Renal cortex interstitium (tissue), 11 donors: ENCODE results near the gene ZNF200. TPM values are rescaled to one million over a fixed set of nuclear protein-coding genes. Genes with fewer than 3 reads are reported as not detected.
"Not testable (repeated sequence)": the region's sequence is repeated elsewhere in the genome, so short reads cannot be mapped to it uniquely, and the experiment has no call there.

ENCODE experiments used
- DNase-seq, 11 donors: peaks; one replicate each; pipeline ENCODE4 v3.0.0-alpha.2; 2013; ENCODE audit warnings: low read depth in 9 of 11, low spot score in 4 of 11; ENCODE audit errors: extremely low read depth in 1 of 11
- polyA plus RNA-seq, 3 donors: library from polyadenylated mRNA; unstranded; fragments of 120-200 nt; gene quantifications; one replicate each; pipeline ENCODE4 v1.2.1, GENCODE V29; 2013; ENCODE audit not compliant: insufficient read length in 3 of 3

ZNF200 gene
- polyA plus RNA-seq, 3 donors = 12.4 to 15.7 (median 14.9) TPM

DNA sequence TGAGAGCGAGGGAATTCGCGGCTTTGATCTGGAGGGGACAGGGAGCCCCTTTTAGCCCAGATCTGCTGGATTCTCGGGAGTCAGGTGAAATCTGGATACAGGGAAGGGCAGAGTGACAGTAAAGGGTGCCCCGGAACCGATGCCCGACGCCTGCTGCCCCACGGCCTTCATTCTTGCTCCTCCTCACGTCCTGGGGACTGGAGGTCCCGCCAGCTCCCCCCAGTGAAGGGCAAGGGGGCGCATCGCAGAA lies 46.4 kb downstream of the ZNF200 start:
- DNase-seq = no peak

DNA sequence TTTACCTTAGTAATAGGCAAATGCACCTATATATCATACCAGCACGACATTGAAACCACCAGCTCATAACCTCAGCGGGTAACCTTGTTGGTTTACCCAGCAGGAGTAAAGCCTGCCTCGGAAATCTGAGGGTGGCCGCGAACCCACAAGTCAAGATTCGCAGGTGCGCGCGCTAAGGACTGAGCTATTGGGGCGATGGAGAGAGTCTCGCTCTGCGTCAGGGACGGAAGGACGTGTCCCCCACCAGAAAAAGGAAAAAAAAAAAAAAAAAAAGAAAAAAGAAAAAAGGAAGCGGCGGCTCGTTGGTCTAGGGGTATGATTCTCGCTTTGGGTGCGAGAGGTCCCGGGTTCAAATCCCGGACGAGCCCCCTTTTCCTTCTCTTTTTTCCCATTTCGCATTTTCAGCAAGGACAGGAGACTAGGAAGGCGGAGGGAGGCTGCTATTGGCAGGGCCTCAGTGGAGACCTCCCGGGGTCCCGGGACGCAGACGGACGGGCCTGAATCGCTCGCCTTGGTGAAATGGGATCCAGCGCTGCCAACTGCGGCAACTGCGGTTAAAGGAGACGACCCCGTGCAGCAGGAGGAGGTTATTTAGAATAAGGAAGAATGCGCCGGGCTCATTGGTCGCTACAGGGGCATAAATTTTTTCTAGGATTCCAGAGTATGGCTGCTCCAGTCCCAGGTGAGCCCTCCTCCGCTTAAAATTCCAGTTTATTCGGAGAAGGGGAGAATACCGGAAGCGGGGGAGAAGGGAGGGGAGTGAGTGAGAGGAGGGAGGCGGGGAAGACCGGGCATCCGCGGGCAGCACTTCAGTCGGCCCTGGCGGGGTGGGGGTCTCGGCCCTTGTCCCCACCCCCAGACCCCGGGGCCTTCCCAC lies 46.9 kb downstream of the ZNF200 start, which contains the start of gene OR1F1:
OR1F1 (plus strand) TSS at position 407 of the 877 bp plus-strand sequence.
- no peak for DNase-seq

DNA sequence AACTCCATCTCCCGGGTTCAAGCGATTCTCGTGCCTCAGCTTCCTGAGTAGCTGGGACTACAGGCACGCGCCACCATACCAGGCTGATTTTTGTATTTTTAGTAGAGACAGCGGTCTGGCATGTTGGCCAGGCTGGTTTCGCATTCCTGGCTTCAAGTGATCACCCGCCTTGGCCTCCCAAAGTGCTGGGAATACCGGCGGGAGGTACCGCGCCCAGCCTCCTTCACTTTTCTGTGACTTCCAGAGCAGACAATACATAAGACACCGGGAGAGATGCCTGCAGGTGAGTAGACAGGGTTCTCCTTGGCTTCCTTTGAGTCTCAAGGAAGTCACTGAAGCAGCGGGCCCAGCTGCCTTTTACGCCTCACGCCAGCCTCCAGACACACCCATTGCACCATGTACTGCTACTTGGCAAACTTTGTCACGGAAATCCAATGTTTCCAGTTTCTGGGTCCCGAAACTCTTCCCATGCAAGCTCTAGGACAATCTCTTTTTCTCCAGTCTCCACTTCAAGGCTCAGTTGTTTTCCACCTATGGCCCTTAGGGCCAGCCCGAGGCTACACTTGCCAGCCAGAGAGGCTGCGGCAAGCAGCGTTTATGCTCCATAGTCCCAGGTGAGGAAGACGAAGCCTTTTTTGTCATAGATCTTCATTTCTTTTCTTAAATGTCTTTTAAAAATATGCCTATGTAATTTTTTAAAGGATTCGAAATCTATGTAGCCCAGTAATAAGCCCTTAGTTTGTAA lies 47.8 kb downstream of the ZNF200 start:
- no peak for DNase-seq

DNA sequence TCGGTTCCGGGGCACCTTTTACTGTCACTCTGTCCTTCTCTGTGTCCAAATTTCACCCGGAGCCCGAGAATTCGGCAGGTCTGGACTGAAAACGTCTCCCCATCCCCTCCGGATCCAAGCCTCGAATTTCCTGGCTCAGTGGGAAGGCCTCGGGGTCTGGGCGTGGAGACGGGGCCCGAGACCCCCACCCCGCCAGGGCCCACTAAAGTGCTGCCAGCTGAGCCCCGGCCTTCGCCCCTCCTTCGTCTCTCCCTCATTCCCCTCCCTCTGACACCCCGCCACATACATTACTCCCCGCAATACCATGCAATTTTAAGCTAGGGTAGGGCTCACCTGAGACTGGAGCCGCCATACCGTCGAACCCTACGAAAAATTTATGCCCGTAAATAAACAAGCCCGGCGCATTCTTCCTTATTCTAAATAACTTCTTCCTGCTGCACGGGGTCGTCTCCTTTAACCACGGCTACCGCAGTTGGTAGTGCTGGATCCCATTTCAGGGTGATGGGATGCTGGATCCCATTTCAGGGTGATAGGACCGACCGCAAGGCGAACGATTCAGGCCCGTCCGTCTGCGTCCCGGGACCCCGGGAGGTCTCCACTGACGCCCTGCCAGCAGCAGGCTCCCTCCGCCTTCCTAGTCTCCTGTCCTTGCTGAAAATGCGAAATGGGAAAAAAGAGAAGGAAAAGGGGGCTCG lies 51.4 kb downstream of the ZNF200 start:
- no peak for DNase-seq

DNA sequence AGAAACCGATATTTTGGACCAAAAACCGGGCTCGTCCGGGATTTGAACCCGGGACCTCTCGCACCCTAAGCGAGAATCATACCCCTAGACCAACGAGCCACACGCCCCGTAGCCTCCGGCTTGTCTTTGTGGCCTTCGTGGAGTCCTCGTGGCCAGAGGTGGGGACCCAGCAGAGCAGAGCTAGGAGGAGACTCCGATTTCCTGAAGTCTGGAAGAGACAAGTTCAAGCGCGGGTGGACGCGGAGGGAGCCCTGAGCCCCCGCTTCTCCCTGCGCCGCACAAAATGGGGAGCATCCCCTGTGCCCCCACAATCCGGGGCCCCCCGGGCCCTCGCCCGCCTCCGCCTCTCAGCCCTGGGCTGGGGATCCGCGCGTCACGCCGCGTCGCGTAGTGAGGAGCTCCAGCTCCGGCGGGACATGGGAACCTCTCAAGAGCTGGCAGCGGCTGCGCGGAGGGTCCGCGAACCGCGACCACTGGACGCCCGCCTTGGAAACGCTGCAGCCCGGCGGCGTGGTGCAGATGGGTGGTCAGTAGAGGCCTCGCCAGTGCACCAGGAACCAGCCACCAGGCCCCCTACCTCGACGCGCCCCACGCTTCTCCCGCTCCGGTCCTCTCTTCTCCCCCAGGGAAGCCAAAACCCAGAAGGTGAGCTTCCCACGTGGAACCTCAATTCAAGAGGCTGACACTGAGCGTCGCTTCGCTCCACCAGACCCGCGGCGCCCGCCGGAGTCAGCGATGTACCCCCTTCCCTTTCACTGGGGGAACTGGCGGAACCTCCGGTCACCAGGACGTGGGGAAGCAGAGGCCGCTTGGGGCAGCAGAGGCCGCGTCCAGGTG lies 52.1 kb downstream of the ZNF200 start:
- DNase-seq = no peak

DNA sequence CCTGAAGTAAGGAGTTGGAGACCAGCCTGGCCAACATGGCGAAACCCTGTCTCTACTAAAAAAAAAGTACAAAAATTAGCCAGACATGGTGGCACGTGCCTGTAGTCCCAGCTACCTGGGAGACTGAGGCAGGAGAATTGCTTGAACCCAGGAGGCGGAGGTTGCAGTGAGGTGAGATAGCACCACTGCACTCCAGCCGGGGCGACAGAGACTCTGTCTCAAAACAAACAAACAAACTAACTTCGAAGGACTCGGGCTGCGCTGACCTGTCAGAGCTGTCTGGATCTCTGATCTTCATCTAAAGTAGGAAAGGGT lies 52.7 kb downstream of the ZNF200 start:
- DNase-seq = not testable (repeated sequence)

DNA sequence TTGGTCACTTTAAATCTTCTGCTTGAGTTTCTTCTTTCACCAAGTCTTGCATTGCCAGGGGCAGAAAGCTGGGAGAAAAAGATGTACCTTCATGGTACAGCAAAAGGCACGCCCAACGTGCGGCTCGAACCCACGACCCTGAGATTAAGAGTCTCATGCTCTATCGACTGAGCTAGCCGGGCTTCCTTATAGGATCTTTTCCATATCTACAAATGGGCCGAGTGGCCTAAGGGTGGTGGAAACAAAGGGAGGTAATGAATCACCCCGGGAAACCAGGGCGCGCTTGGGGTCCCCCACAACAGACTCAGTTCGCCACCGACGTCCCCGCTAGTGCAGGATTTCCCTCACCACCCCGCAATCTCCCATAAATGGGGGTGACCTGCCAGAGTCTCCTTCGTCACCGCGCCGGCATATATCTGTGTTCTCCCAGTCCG lies 54.5 kb downstream of the ZNF200 start:
- DNase-seq = no peak

DNA sequence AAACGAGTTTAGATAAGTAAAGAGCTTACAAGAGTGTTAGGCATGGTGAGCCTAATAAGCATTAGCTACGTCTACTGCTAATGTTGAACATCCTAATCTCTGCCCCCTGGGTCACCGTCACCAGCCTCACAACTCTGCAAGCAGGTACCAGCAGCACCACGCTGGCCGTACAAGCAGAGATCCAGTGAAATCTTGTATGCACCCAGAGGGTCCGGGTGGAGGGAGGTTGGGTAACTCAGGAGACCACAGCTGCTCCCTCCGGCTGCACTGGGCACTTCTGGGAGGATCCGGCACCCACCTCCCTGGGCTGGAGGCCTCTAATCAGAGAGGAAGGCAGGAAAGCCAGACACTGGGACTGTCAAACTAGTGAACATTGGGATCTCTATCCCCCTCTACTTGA lies 55.3 kb downstream of the ZNF200 start:
- DNase-seq = no peak

DNA sequence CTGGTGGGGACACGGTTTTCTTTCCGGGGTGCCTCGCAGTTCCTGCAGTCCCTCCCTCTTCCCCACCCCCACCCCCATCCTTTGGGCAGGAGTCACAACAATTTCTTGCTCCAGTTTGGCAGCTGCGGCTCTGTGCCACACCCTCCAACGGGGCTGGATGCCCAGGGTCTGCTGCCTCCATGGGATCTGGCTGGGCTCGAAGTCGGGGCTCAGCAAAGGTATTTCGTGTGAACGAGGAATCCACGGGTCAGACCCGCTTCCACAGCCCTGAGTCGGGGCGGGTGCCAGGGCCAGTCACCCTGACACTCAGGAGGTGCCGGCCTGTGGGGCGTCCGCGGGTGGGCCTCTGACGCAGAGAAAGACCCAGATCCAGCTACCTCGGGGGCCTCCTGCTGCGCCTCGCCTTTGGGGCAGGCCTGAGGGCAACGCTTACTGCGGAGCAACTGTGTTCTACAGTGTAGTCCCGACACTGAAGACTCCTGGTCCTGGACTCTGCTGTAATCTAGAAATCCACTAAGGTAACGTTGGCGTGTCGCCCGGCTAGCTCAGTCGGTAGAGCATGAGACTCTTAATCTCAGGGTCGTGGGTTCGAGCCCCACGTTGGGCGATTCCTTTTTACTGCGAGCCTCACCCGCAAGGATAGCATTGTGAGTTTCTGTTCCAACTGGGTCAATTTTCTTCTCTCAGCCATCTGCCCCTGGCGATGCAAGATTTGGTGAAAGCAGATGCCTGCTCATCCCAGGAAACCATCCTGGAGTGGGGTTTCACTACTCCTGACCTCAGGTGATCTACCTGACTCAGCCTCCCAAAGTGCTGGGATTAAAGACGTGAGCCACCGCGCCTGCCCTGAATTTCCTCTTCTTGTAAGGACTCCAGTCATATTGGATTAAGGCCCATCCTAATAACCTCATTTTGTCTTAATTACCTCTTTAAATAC lies 59.5 kb downstream of the ZNF200 start:
- DNase-seq = no peak

DNA sequence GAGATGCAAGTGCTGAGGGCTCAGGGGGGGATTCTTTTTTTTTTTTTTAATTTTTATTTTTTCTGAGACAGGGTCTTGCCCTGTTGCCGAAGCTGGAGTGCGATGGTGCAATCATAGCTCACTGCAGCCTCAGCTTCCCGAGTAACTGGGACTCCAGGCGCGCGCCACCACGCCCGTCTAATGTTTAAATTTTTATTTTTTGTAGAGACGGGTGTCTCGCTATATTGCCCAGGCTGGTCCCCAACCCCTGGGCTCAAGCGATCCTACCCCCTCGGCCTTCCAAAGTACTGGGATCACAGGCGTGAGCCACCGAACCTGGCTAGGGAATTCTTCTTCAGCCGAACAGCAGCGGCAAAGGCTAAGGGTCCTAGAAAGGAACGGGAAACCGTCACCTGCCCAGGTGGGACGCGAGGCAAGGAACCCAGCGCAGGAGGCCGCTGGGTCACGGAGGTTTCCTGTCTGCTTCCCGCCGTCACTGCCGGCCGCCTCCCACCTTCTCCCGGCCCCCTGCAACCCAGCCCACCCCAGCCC lies 60.3 kb downstream of the ZNF200 start:
- DNase-seq = no peak

DNA sequence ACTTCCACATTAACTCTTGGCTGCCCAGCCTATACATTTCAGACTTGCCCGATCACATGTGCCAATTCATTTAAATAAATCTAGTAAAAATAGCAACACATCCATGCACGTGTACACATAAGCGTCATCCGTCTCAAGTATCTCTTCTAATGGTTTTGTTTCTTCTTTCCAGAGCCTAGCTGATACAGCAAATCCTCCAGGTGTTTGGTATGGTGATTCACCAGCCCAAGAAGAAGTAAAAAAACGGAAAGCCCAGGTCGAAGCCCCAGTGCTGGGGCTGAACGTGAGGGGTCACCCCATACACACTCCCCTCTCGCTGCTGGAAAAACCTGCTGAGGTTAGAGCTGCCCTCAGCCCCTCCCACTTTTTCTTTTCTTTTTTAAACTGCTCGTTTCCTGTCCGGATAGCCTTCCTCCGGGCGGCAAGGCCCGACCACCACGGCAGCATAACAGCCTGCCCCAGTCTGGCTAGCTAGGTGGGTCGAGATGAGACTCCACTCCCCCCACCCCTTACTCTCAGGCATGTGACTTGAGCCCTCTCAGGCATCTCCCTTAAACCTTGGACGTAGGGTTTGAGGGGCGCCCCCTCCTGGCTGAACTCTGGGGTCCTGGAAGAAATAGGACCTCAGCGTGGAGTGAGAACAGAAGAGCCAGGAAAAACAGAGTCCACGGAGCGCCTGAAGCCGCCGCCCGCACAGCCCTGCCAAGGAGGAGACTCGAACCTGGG lies 60.9 kb downstream of the ZNF200 start:
- no peak for DNase-seq

Other genes with a start within 250 kb of the ZNF200 start
- gene CLDN9, start 222.2 kb downstream of the ZNF200 start, polyA plus RNA-seq = 1 to 10 TPM; 1.7 to 3.2 (median 2.5) TPM
- 10 to 100 TPM; 33.8 to 42.0 (median 34.4) TPM for gene CLDN6, start 217.0 kb downstream of the ZNF200 start, polyA plus RNA-seq
- gene TNFRSF12A, start 214.8 kb downstream of the ZNF200 start, polyA plus RNA-seq = 10 to 100 TPM in 2 of 3 donors, 1 to 10 TPM in 1; 6.7 to 17.6 (median 12.9) TPM
- gene HCFC1R1, start 211.2 kb downstream of the ZNF200 start, polyA plus RNA-seq = 10 to 100 TPM; 59.0 to 77.2 (median 64.2) TPM
- 10 to 100 TPM; 28.2 to 35.9 (median 30.5) TPM for gene THOC6, start 211.1 kb downstream of the ZNF200 start, polyA plus RNA-seq
- gene BICDL2, start 198.2 kb downstream of the ZNF200 start, polyA plus RNA-seq = 1 to 10 TPM; 1.0 to 2.5 (median 2.0) TPM
- gene MMP25, start 188.6 kb downstream of the ZNF200 start, polyA plus RNA-seq = 1 to 10 TPM; 1.4 to 2.9 (median 1.9) TPM
- gene IL32, start 169.5 kb downstream of the ZNF200 start, polyA plus RNA-seq = 10 to 100 TPM; 26.8 to 38.3 (median 29.6) TPM
- gene ZSCAN10, start 135.9 kb downstream of the ZNF200 start, polyA plus RNA-seq = under 1 TPM in 2 of 3 donors, not detected in 1; 0.26 to 0.27 TPM
- 10 to 100 TPM; 14.2 to 18.3 (median 18.0) TPM for gene ZNF205, start 122.6 kb downstream of the ZNF200 start, polyA plus RNA-seq
- gene ZNF213, start 100.1 kb downstream of the ZNF200 start, polyA plus RNA-seq = 10 to 100 TPM in 2 of 3 donors, 1 to 10 TPM in 1; 8.6 to 17.5 (median 13.3) TPM
- gene OR1F1, start 47.0 kb downstream of the ZNF200 start, polyA plus RNA-seq = not detected
- gene MEFV, start 21.5 kb upstream of the ZNF200 start, polyA plus RNA-seq = under 1 TPM; 0.19 to 0.47 (median 0.24) TPM
- gene ZNF263, start 48.3 kb upstream of the ZNF200 start, polyA plus RNA-seq = 10 to 100 TPM; 46.9 to 50.4 (median 49.5) TPM
- 10 to 100 TPM; 11.1 to 13.7 (median 13.5) TPM for gene TIGD7, start 70.3 kb upstream of the ZNF200 start, polyA plus RNA-seq
- gene ZNF75A, start 70.3 kb upstream of the ZNF200 start, polyA plus RNA-seq = 10 to 100 TPM; 46.3 to 60.4 (median 59.3) TPM
- 1 to 10 TPM in 1 of 3 donors, under 1 TPM in 2; 0.59 to 1.1 (median 0.59) TPM for gene OR2C1, start 120.7 kb upstream of the ZNF200 start, polyA plus RNA-seq
- 10 to 100 TPM; 15.9 to 26.4 (median 17.2) TPM for gene ZSCAN32, start 165.8 kb upstream of the ZNF200 start, polyA plus RNA-seq
- 10 to 100 TPM; 13.5 to 15.5 (median 15.1) TPM for gene ZNF174, start 166.1 kb upstream of the ZNF200 start, polyA plus RNA-seq
- 1 to 10 TPM; 3.7 to 4.9 (median 3.7) TPM for gene ZNF597, start 208.3 kb upstream of the ZNF200 start, polyA plus RNA-seq
- gene NAA60, start 208.5 kb upstream of the ZNF200 start, polyA plus RNA-seq = 10 to 100 TPM; 65.1 to 70.8 (median 68.9) TPM